ENCODE data around the gene TBCC. TPM values are rescaled to one million over a fixed set of nuclear protein-coding genes. Genes with fewer than 3 reads are reported as not detected.

Gene TBCC
- total and polyA plus RNA-seq, 2 experiments from 2014 or later = 47.4 to 67.1 TPM

- no peak overlapping the region for H3K4me3 ChIP-seq
- no peaks in the 10 kb centered on the region for H3K27me3 ChIP-seq
- H3K4me1 ChIP-seq (ENCODE audit: low read depth) = peaks cover under 1% of the 10 kb centered on the region
- no peak for TF ChIP-seq CTCF (IDR thresholded peaks at IDR 0.05; ENCODE audit: low read depth, low read length)
- DNase-seq (ENCODE audit: low read depth in 1 of 2, low spot score in 1 of 2) = no peak
- no peak overlapping the region for H3K27ac ChIP-seq
- H3K9me3 ChIP-seq (ENCODE audit: low read depth) = no peaks in the 10 kb centered on the region
- H3K36me3 ChIP-seq = no peaks in the 10 kb centered on the region
Measured at GRCh38 chr6:42766163-42766670, 20.3 kb upstream of the TBCC start.

- Histone ChIP-seq H3K36me3 (no peaks in the 10 kb centered on the region), H3K9me3 (ENCODE audit: low read depth) (no peaks in the 10 kb centered on the region)
Measured at GRCh38 chr6:42764911-42765648, 19.2 kb upstream of the TBCC start.

GRCh38 chr6:42762950-42763349, 17.0 kb upstream of the TBCC start:
- H3K27ac ChIP-seq = no peak overlapping the region

More at GRCh38 chr6:42764911-42765648, 19.2 kb upstream of the TBCC start:
- no peak for DNase-seq (ENCODE audit: low read depth in 1 of 2, low spot score in 1 of 2)
- Histone ChIP-seq H3K4me3 (no peak overlapping the region), H3K27ac (no peak overlapping the region), H3K4me1 (ENCODE audit: low read depth) (no peaks in the 10 kb centered on the region), H3K27me3 (no peaks in the 10 kb centered on the region)
- TF ChIP-seq CTCF (IDR thresholded peaks at IDR 0.05; ENCODE audit: low read depth, low read length) = no peak

GRCh38 chr6:42762426-42762859, 16.5 kb upstream of the TBCC start:
- H3K4me3 ChIP-seq = no peak overlapping the region
- H3K27me3 ChIP-seq = no peaks in the 10 kb centered on the region
- no peaks in the 10 kb centered on the region for H3K4me1 ChIP-seq (ENCODE audit: low read depth)
- no peak for TF ChIP-seq CTCF (IDR thresholded peaks at IDR 0.05; ENCODE audit: low read depth, low read length)
- no peaks in the 10 kb centered on the region for H3K36me3 ChIP-seq
- no peak overlapping the region for H3K27ac ChIP-seq
- no peaks in the 10 kb centered on the region for H3K9me3 ChIP-seq (ENCODE audit: low read depth)
- no peak for DNase-seq (ENCODE audit: low read depth in 1 of 2, low spot score in 1 of 2)

More at GRCh38 chr6:42762950-42763349, 17.0 kb upstream of the TBCC start:
- DNase-seq (ENCODE audit: low read depth in 1 of 2, low spot score in 1 of 2) = no peak
- no peak overlapping the region for H3K4me3 ChIP-seq
- H3K36me3 ChIP-seq = no peaks in the 10 kb centered on the region
- H3K27me3 ChIP-seq = no peaks in the 10 kb centered on the region
- no peaks in the 10 kb centered on the region for H3K4me1 ChIP-seq (ENCODE audit: low read depth)
- H3K9me3 ChIP-seq (ENCODE audit: low read depth) = no peaks in the 10 kb centered on the region
- TF ChIP-seq CTCF (IDR thresholded peaks at IDR 0.05; ENCODE audit: low read depth, low read length) = no peak

- Histone ChIP-seq H3K9me3 (ENCODE audit: low read depth) (no peaks in the 10 kb centered on the region), H3K27ac (no peak overlapping the region), H3K4me3 (no peak overlapping the region), H3K36me3 (no peaks in the 10 kb centered on the region), H3K27me3 (no peaks in the 10 kb centered on the region), H3K4me1 (ENCODE audit: low read depth) (no peaks in the 10 kb centered on the region)
- no peak for TF ChIP-seq CTCF (IDR thresholded peaks at IDR 0.05; ENCODE audit: low read depth, low read length)
- no peak for DNase-seq (ENCODE audit: low read depth in 1 of 2, low spot score in 1 of 2)
Measured at GRCh38 chr6:42761287-42762067, 15.6 kb upstream of the TBCC start.

Measured in cardiac muscle cell (in vitro differentiated cells and primary cell).